Epidermal melanocyte (primary cell): Measurements from ENCODE around the gene FLT3LG.

ENCODE experiments used
- DNase-seq: peaks from one replicate; pipeline ENCODE4 v3.0.0; 2011; ENCODE audit warnings: low spot score; ENCODE audit not compliant: insufficient read length

FLT3LG gene

DNA sequence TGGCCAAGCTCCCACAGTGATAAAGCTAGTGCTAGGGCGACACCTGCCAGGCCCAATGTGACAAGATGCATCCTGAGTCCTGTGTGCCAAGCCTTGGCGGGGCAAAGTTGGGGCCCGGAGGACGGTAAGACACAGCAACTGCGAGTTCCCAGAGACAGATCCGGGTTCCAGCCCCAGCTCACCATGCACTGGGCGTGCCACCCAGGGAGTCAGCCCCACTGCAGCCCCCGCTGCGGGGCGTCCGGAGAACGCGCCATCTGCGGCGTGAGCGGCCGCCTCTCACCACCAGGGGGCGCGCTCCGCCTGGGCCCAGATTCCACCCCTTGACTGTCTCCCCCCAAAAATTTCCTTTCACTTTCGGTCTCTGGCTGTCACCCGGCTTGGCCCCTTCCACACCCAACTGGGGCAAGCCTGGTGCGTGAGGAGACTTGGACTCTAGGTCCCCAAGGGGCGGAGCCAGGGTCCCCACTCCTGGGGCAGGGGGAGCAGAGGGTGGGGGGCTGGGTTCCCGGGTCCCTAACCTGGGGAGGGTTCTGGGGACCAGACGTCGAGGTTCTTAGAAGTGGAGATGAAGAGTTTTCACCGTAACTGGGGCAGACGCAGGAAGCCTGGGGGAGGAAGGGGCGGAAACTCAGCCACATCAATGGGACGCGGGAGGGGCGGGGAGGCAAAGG, at the start of gene FLT3LG:
Gene FLT3LG, plus strand, starts transcription at position 348 of the 674 bp plus-strand sequence. CDS start 425 bp downstream, outside the sequence.
- peak; percentile 97 for DNase-seq

GRCh38 chr19:49425178-49425577, 48.8 kb upstream of the FLT3LG start, which contains the start of gene GFY:
TSS of gene GFY (plus strand) at chr19:49425388. CDS start at chr19:49426431, 1,043 bp downstream.
- DNase-seq: no peak

DNA sequence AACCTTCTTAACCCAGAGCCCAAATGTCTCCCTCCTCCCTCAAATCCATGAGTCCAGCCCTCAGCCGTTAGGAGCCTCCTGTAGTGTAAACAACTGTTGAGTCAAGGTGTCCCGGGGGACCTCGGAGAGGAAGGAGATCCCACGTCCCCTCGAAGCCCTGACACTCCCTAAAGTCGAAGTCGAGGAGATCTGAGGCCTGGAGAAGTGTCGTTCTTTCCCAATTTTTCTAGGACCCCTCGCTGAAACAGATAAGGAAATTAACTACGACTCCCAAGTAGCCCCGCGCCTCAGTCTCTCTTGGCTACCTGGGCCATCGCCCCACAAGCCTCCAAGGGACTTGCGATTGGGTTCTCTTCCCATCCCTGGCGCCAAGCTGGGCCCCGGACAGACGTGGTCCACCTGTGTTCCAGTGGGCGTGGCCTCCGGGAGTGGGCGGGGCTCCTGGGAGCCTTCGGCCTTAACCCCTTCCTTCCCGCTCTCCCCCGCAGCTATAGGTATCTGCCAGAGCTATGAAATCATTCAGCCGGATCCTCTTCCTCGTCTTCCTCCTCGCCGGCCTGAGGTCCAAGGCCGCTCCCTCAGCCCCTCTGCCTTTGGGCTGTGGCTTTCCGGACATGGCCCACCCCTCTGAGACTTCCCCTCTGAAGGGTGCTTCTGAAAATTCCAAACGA, 48.0 kb upstream of the FLT3LG start:
- DNase-seq: peak; percentile 19

- peak; percentile 1 for DNase-seq
Measured at GRCh38 chr19:49427339-49427738, 46.7 kb upstream of the FLT3LG start.

GRCh38 chr19:49427855-49428546, 46.0 kb upstream of the FLT3LG start:
- DNase-seq: peak; percentile 22

- DNase-seq: peak; percentile 8
Measured at GRCh38 chr19:49428547-49429451, 45.2 kb upstream of the FLT3LG start.

GRCh38 chr19:49430172-49430677, 43.8 kb upstream of the FLT3LG start:
- DNase-seq: peak; percentile 17

GRCh38 chr19:49430678-49431329, 43.2 kb upstream of the FLT3LG start:
- DNase-seq: peak; percentile 9

DNA sequence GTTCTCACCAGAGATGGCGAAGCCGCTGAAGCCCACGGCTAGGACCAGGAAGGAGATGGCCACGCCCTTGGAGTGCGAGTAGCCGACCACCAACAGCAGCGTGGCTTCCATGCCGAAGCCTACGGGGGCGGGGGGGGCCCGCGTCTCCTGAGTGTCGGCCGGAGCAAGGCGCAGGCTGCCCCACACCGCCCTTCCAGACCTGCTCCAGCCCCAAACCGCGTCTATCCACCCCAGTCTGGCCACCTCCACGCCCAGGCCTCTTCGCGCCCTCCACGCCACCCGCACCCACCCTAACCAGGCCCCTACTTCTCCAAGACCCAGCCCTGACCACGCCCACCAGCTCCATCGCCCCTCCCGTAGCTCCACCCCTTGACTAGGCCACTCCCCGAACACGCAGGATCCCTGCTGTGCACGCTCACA, 42.7 kb upstream of the FLT3LG start:
- no peak for DNase-seq

- DNase-seq: peak; percentile 10
Measured at GRCh38 chr19:49432141-49433073, 41.6 kb upstream of the FLT3LG start.

DNA sequence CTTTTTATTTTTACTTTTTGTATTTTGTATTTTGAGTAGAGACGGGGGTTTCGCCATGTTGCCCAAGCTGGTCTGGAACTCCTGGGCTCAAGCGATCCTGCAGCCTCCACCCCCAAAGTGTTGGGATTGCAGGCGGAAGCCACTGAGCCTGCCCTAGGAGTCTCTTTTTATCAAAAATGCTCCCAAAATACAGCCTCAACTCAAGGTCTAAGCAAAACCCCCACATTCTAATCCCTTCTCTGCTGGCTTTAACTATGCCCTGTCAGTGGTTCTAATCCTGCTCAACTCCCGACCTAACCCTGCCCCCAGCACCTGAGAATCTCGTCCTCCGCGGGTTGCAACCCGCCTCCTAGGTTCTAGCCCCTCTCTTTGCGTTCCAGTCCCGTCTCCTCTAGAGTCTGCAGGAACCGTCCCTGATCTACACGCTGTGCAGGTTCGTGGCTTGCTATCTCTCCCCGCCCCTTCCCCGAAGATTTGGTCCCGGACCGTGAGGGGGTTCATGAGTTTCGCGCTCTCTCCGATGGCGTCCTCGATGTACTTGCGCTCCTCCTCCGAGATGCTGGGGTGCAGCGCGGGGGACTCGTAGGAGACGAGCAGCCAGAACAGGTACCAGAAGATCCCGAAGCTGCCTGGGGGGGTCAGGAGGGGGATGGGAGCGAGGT, 40.6 kb upstream of the FLT3LG start:
- DNase-seq: peak; percentile 7

GRCh38 chr19:49434907-49435583, 39.0 kb upstream of the FLT3LG start:
- DNase-seq: peak; percentile 15

DNA sequence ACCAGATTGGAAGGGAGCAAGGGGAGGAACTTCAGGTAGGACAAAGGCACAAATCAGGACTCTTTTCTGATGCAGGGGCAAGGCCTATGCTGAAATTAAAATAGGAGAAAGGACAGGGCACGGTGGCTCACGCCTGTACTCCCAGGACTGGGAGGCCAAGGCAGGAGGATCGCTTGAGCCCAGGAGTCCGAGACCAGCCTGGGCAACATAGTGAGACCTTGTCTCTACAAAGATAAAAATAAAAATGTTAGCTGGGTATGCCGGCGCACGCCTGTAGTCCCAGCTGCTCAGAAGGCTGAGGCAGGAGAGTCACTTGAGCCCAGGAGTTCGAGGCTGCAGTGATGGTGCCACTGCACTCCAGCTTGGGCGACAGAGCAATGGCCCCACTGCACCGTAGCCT, 38.3 kb upstream of the FLT3LG start:
- peak; percentile 8 for DNase-seq

GRCh38 chr19:49436381-49437017, 37.5 kb upstream of the FLT3LG start:
- DNase-seq: peak; percentile 12

DNA sequence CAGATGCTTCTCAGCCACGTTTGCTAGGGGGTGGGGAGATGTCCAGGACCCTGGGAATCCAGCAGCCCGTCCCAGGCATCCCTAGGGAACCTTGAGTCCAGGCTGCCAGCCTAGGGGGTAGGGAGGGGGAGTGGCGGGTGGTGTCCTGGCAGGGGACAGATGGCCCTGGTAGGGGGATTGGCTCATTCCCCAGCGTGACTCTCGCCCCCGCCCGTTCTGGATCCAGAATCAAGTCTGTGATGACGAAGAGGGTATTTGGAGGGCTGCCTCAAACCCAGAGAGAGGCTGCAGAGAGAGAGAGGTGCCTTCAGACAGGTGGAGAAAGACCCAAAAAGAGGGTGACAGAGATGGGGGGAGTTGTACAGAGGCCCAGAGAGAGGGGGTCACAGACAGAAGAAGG, 36.8 kb upstream of the FLT3LG start:
- DNase-seq: peak; percentile 14

GRCh38 chr19:49438261-49438660, 35.8 kb upstream of the FLT3LG start:
- no peak for DNase-seq

GRCh38 chr19:49439836-49440235, 34.2 kb upstream of the FLT3LG start:
- DNase-seq: peak; percentile 17
